Testis (tissue), 3 donors: ENCODE results near the gene CHD5. TPM values are rescaled to one million over a fixed set of nuclear protein-coding genes. Genes with fewer than 3 reads are reported as not detected.

Experiments used
- DNase-seq: peaks from one replicate; pipeline ENCODE4 v3.0.0-alpha.2; 2019
- H3K27ac ChIP-seq, 2 donors: fragments of 200-600 bp; sonication (generic); one replicate each; pipeline ENCODE4 v1.5.1; 2019
- H3K27me3 ChIP-seq: fragments of 200-600 bp; sonication (generic); one replicate; pipeline ENCODE4 v1.5.1; 2019
- H3K36me3 ChIP-seq: fragments of 200-600 bp; sonication (generic); one replicate; pipeline ENCODE4 v1.5.1; 2017; ENCODE audit warnings: low read depth; ENCODE audit errors: missing control alignments
- H3K4me1 ChIP-seq: fragments of 200-600 bp; sonication (generic); one replicate; pipeline ENCODE4 v1.5.1; 2019
- H3K4me3 ChIP-seq, 2 donors: fragments of 200-600 bp; sonication (generic); one replicate each; pipeline ENCODE4 v1.5.1; 2017 to 2019
- H3K9me3 ChIP-seq: fragments of 200-600 bp; sonication (generic); one replicate; pipeline ENCODE4 v1.5.1; 2017
- CTCF ChIP-seq, 3 experiments: fragments of 450-650 bp in 2 of 3; fragments of 200-600 bp in 1 of 3; sonication (generic) in 1 of 3; IDR thresholded peaks; one replicate each; pipeline ENCODE4 v1.5.1; 2016 to 2019; ENCODE audit warnings: antibody characterized with exemption in 3 of 3, mild to moderate bottlenecking in 2 of 3, moderate library complexity in 1 of 3
- POLR2A ChIP-seq: fragments of 450-650 bp; IDR thresholded peaks from one replicate; pipeline ENCODE4 v1.6.1; 2017; ENCODE audit warnings: antibody characterized with exemption, mild to moderate bottlenecking, moderate library complexity
- WGBS, 2 donors: methylation state at CpG; one replicate each; pipeline ENCODE4 v1.1.5; 2018; 5-methylcytosine and 5-hydroxymethylcytosine counted together
- intact Hi-C: fragments of 100-400 bp; cut with DNase I; formaldehyde crosslinking; loops from one replicate; pipeline ENCODE4 v1.15.1; 2023; ENCODE audit warnings: low total_unique reads
- polyA plus RNA-seq: library from polyadenylated mRNA; stranded (reverse); fragments of 350-450 nt; fragmentation: Illumina TruSeq; extraction: RNeasy Lipid Tissue Mini Kit (QIAGEN cat#74804); gene quantifications from one replicate; pipeline ENCODE4 v1.2.3, GENCODE V29; 2014; ENCODE audit warnings: low read depth, low replicate concordance; ENCODE audit not compliant: insufficient read depth
- total RNA-seq, 2 donors: library from RNA; depleted of rRNA; stranded (reverse); fragments of >200 nt; gene quantifications; one replicate each; pipeline ENCODE4 v1.2.3, GENCODE V29; 2016

The CHD5 gene
- total and polyA plus RNA-seq, 3 donors from 2014 or later: 42.1 to 67.5 (median 63.1) TPM

- H3K4me3 ChIP-seq: no peak overlapping the region
- no peak for DNase-seq
- H3K36me3 ChIP-seq: no peaks in the 10 kb centered on the region
- H3K9me3 ChIP-seq: no peaks in the 10 kb centered on the region
- no peaks in the 10 kb centered on the region for H3K27me3 ChIP-seq
- peaks cover 20% of the 10 kb centered on the region for H3K4me1 ChIP-seq
- intact Hi-C loops: no loop called here
- WGBS, 2 donors: 90 to 94% methylated on average over 7 of the region's 7 CpGs
- TF ChIP-seq CTCF (IDR thresholded peaks at IDR 0.05): no peak
- no peak for TF ChIP-seq POLR2A
- no peak overlapping the region for H3K27ac ChIP-seq
Observed at GRCh38 chr1:6202256-6202655, 22.1 kb upstream of the CHD5 start.

- DNase-seq: no peak
- TF ChIP-seq CTCF (IDR thresholded peaks at IDR 0.05): no peak
- no peak for TF ChIP-seq POLR2A
- peak overlapping the region; percentile 48 to 84 for H3K27ac ChIP-seq
- H3K36me3 ChIP-seq: no peaks in the 10 kb centered on the region
- no peaks in the 10 kb centered on the region for H3K9me3 ChIP-seq
- peak overlapping the region; percentile 92 to 99 for H3K4me3 ChIP-seq
- 36 to 44% methylated on average over 10 of the region's 10 CpGs for WGBS, 2 donors
- H3K27me3 ChIP-seq: no peaks in the 10 kb centered on the region
- peaks cover 14% of the 10 kb centered on the region for H3K4me1 ChIP-seq
- intact Hi-C loops: no loop called here
Observed at GRCh38 chr1:6200188-6200809, 20.2 kb upstream of the CHD5 start.

- 0 to 1% methylated on average over 13 to 42 of the region's 53 CpGs for WGBS, 2 donors
- Histone ChIP-seq H3K36me3 (no peaks in the 10 kb centered on the region), H3K4me3 (peak within 1 kb of the TSS; percentile 92 to 99), H3K27me3 (no peaks in the 10 kb centered on the region), H3K27ac (peak within 1 kb of the TSS; percentile 48 to 86), H3K9me3 (no peaks in the 10 kb centered on the region), H3K4me1 (peaks cover 14% of the 10 kb centered on the region)
- TF ChIP-seq POLR2A: no peak
- peak in 2 of 3 experiments; percentile 20 to 47 for TF ChIP-seq CTCF (IDR thresholded peaks at IDR 0.05)
- intact Hi-C loops: no loop called here
- DNase-seq: peak; percentile 99
Observed at GRCh38 chr1:6199298-6200187, 19.4 kb upstream of the CHD5 start, which contains the start of gene RPL22. Gene RPL22, minus strand, starts transcription at chr1:6199595. Its CDS starts 22 bp downstream, at chr1:6199573.

- H3K4me1 ChIP-seq: peaks cover 14% of the 10 kb centered on the region
- WGBS, 2 donors: 0 to 1% methylated on average over 22 to 31 of the region's 31 CpGs
- H3K27ac ChIP-seq: peak overlapping the region; percentile 43 to 86
- DNase-seq: no peak
- no peaks in the 10 kb centered on the region for H3K36me3 ChIP-seq
- H3K4me3 ChIP-seq: peak overlapping the region; percentile 92 to 99
- no peaks in the 10 kb centered on the region for H3K27me3 ChIP-seq
- intact Hi-C loops: no loop called here
- no peaks in the 10 kb centered on the region for H3K9me3 ChIP-seq
- TF ChIP-seq POLR2A (no peak), CTCF (IDR thresholded peaks at IDR 0.05) (no peak)
Observed at GRCh38 chr1:6198646-6199297, 18.7 kb upstream of the CHD5 start.
